Coronary artery (tissue), 2 donors: ENCODE results near the gene KLRC4.
"Not testable (repeated sequence)": the region's sequence is repeated elsewhere in the genome, so short reads cannot be mapped to it uniquely, and the experiment has no call there.

Experiments
- DNase-seq: peaks from one replicate; pipeline ENCODE4 v3.0.0-alpha.2; 2017; ENCODE audit warnings: low spot score
- H3K27ac ChIP-seq, 2 donors: fragments of 200-600 bp; sonication (generic); one replicate each; pipeline ENCODE4 v1.5.1; 2016 to 2019
- H3K4me3 ChIP-seq: fragments of 200-600 bp; sonication (generic); 2 replicates; pipeline ENCODE4 v1.5.1; 2016; ENCODE audit warnings: mild to moderate bottlenecking, moderate library complexity
- CTCF ChIP-seq: fragments of 200-600 bp; sonication (generic); IDR thresholded peaks from one replicate; pipeline ENCODE4 v1.5.1; 2019; ENCODE audit warnings: antibody characterized with exemption

Gene KLRC4

GRCh38 chr12:10409392-10409791, at the start of gene KLRC4:
Gene KLRC4 (minus strand): TSS chr12:10409757. CDS start chr12:10409575, 182 bp downstream.
- Histone ChIP-seq H3K27ac (no peak within 1 kb of the TSS), H3K4me3 (no peak within 1 kb of the TSS)
- DNase-seq, result no peak
- TF ChIP-seq CTCF, result no peak

- no peak for DNase-seq
- TF ChIP-seq CTCF, result no peak
- H3K27ac ChIP-seq, result no peak overlapping the region
- H3K4me3 ChIP-seq, result no peak overlapping the region
These were observed 48.2 kb upstream of the KLRC4 start for GRCh38 chr12:10457760-10458159.

GRCh38 chr12:10456856-10457255, 47.3 kb upstream of the KLRC4 start:
- no peak overlapping the region for H3K4me3 ChIP-seq
- no peak overlapping the region for H3K27ac ChIP-seq
- no peak for TF ChIP-seq CTCF
- no peak for DNase-seq

GRCh38 chr12:10455766-10456165, 46.2 kb upstream of the KLRC4 start:
- DNase-seq, result no peak
- Histone ChIP-seq H3K27ac (no peak overlapping the region), H3K4me3 (no peak overlapping the region)
- no peak for TF ChIP-seq CTCF

- Histone ChIP-seq H3K4me3 (no peak overlapping the region), H3K27ac (no peak overlapping the region)
- no peak for DNase-seq
- no peak for TF ChIP-seq CTCF
These were observed 45.0 kb upstream of the KLRC4 start for GRCh38 chr12:10454531-10454930.

GRCh38 chr12:10453156-10453555, 43.6 kb upstream of the KLRC4 start, which contains the start of gene KLRC1:
Gene KLRC1 (minus strand): TSS chr12:10453377. CDS start chr12:10451156, 2,221 bp downstream.
- DNase-seq, result no peak
- Histone ChIP-seq H3K4me3 (no peak within 1 kb of the TSS), H3K27ac (no peak within 1 kb of the TSS)
- TF ChIP-seq CTCF, result no peak

GRCh38 chr12:10448236-10448635, 38.7 kb upstream of the KLRC4 start:
- no peak for TF ChIP-seq CTCF
- DNase-seq, result no peak
- H3K27ac ChIP-seq, result no peak overlapping the region
- no peak overlapping the region for H3K4me3 ChIP-seq

- DNase-seq, H3K27ac ChIP-seq, H3K4me3 ChIP-seq: not testable (repeated sequence)
These were observed 36.5 kb upstream of the KLRC4 start for GRCh38 chr12:10446052-10446451.

- not testable (repeated sequence) for H3K27ac ChIP-seq, DNase-seq, H3K4me3 ChIP-seq
These were observed 31.6 kb upstream of the KLRC4 start for GRCh38 chr12:10441144-10441543.

- not testable (repeated sequence) for H3K4me3 ChIP-seq, DNase-seq, H3K27ac ChIP-seq
These were observed 30.2 kb upstream of the KLRC4 start for GRCh38 chr12:10439608-10440274.

GRCh38 chr12:10437601-10438000, 28.0 kb upstream of the KLRC4 start:
- H3K4me3 ChIP-seq, H3K27ac ChIP-seq: not testable (repeated sequence)

More at GRCh38 chr12:10437601-10438000, 28.0 kb upstream of the KLRC4 start:
- not testable (repeated sequence) for DNase-seq
